GM23248 (cell line): ENCODE data around the gene DCANP1. TPM values are rescaled to one million over a fixed set of nuclear protein-coding genes. Genes with fewer than 3 reads are reported as not detected.

ENCODE experiments used
- DNase-seq: peaks from one replicate; pipeline ENCODE4 v3.0.0-alpha.2; 2015
- H2AFZ ChIP-seq: fragments of 200-600 bp; sonication (generic); 2 replicates; pipeline ENCODE4 v1.6.1; 2016; ENCODE audit warnings: antibody characterized with exemption
- H3F3A ChIP-seq: fragments of 200-600 bp; sonication (generic); 2 replicates; pipeline ENCODE4 v1.6.1; 2016; ENCODE audit warnings: mild to moderate bottlenecking, antibody characterized with exemption, mixed run types; ENCODE audit not compliant: insufficient read depth
- H3K27ac ChIP-seq: fragments of 200-600 bp; sonication (generic); 2 replicates; pipeline ENCODE4 v1.5.1; 2016; ENCODE audit warnings: mild to moderate bottlenecking
- H3K27me3 ChIP-seq: fragments of 200-600 bp; sonication (generic); replicated peaks from 2 replicates; pipeline ENCODE4 v1.6.1; 2016; ENCODE audit warnings: mild to moderate bottlenecking; ENCODE audit not compliant: insufficient read depth
- H3K36me3 ChIP-seq: fragments of 200-600 bp; sonication (generic); 2 replicates; pipeline ENCODE4 v1.6.1; 2016; ENCODE audit warnings: low read depth, mild to moderate bottlenecking
- H3K4me1 ChIP-seq: fragments of 200-600 bp; sonication (generic); 2 replicates; pipeline ENCODE4 v1.6.1; 2016; ENCODE audit warnings: mild to moderate bottlenecking; ENCODE audit not compliant: insufficient read depth
- H3K4me2 ChIP-seq: fragments of 200-600 bp; sonication (generic); one replicate; pipeline ENCODE4 v1.6.1; 2016; ENCODE audit warnings: mild to moderate bottlenecking; ENCODE audit not compliant: unreplicated experiment
- H3K4me3 ChIP-seq: fragments of 200-600 bp; sonication (generic); 2 replicates; pipeline ENCODE4 v1.5.1; 2016; ENCODE audit warnings: mild to moderate bottlenecking
- H3K79me2 ChIP-seq: fragments of 200-600 bp; sonication (generic); 2 replicates; pipeline ENCODE4 v1.6.1; 2016; ENCODE audit warnings: mild to moderate bottlenecking; ENCODE audit not compliant: insufficient read depth
- H3K9ac ChIP-seq: fragments of 200-600 bp; sonication (generic); 2 replicates; pipeline ENCODE4 v1.6.1; 2016; ENCODE audit warnings: mild to moderate bottlenecking
- H3K9me2 ChIP-seq: fragments of 200-600 bp; sonication (generic); 2 replicates; pipeline ENCODE4 v1.6.1; 2016; ENCODE audit warnings: mixed run types, mild to moderate bottlenecking, moderate library complexity; ENCODE audit not compliant: insufficient read depth
- H3K9me3 ChIP-seq: fragments of 200-600 bp; sonication (generic); one replicate; pipeline ENCODE4 v1.6.1; 2017; ENCODE audit warnings: low read depth
- H4K20me1 ChIP-seq: fragments of 200-600 bp; sonication (generic); 2 replicates; pipeline ENCODE4 v1.6.0; 2016; ENCODE audit not compliant: insufficient read depth
- EZH2 ChIP-seq: fragments of 200-600 bp; sonication (generic); IDR thresholded peaks from 2 replicates; pipeline ENCODE4 v1.6.1; 2018; ENCODE audit warnings: antibody characterized with exemption, mild to moderate bottlenecking; ENCODE audit not compliant: insufficient read depth, poor library complexity, severe bottlenecking
- EZH2phosphoT487 ChIP-seq: fragments of 200-600 bp; sonication (generic); IDR thresholded peaks from 2 replicates; pipeline ENCODE4 v1.6.1; 2018; ENCODE audit warnings: antibody characterized with exemption, moderate library complexity, mild to moderate bottlenecking, low read depth; ENCODE audit not compliant: insufficient read depth
- WGBS, 2 experiments: methylation state at CpG; one replicate each; pipeline ENCODE4 v1.1.6; 2015 to 2017; ENCODE audit warnings: low lambda C conversion rate in 2 of 2, low coverage in 1 of 2; ENCODE audit errors: missing lambda C conversion rate in 2 of 2; 5-methylcytosine and 5-hydroxymethylcytosine counted together
- in situ Hi-C: fragments of 300-500 bp; cut with MboI; formaldehyde crosslinking; loops from 2 replicates; pipeline ENCODE4 v1.15.0; 2020
- polyA plus RNA-seq: library from polyadenylated mRNA; unstranded; fragments of >200 nt; fragmentation: Nextera tagmentation; extraction: Ambion mirVana; gene quantifications from 2 replicates; pipeline ENCODE4 v1.2.1, GENCODE V29; 2016
- total RNA-seq: library from RNA; depleted of rRNA; stranded (reverse); fragments of >200 nt; shearing (Covaris generic); gene quantifications from 2 replicates; pipeline ENCODE4 v1.2.3, GENCODE V29; 2014

Gene DCANP1
- total and polyA plus RNA-seq, 2 experiments from 2014 or later, result not detected

DNA sequence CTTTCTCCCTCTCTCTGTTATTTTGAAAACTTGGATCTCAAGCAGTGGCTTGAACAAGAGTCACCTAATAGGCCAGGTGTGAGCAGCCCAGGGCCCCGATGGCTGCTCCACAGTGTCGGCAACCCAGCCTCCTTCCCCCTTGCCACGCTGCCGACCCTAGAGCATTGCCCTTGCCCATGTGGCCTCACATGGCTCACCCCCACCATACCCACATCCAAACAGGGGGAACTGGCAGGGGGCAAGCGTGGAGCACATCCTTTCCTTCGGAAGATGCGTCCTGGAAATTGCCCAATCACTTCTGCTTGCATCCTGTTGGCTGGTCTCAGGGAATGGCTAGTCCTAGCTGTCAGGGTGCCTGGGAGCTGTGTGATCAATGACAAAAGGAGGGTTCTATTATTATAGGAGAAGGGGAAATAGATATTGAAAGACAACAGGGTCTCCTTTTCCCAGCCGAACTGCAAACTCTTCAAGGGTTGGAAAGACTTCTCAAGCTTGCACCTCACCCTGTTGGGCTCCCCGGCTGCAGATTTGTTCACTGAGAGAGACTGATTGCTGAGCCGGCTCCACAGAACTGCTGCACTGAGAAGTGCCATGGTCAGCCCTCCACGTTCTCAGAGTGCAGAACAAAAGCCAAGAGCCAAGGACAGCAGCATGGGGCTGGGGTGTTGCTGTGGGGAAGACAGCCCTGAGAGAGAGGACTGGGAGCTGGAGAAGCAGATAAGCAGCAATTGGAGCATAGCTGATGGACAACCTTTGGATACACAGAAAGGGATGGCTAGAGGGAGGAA lies 13.3 kb upstream of the DCANP1 start:
- no peaks in the 10 kb centered on the region for H3K36me3 ChIP-seq
- no peak overlapping the region for H3K4me2 ChIP-seq
- H3K4me1 ChIP-seq, result peaks cover 18% of the 10 kb centered on the region
- peaks cover 12% of the 10 kb centered on the region for H3K27me3 ChIP-seq
- 72 to 73% methylated on average over 11 of the region's 11 CpGs for WGBS, 2 experiments
- no peak overlapping the region for H3K27ac ChIP-seq
- H4K20me1 ChIP-seq, result no peaks in the 10 kb centered on the region
- H3F3A ChIP-seq, result no peaks in the 10 kb centered on the region
- no peaks in the 10 kb centered on the region for H3K9me3 ChIP-seq
- no peak overlapping the region for H2AFZ ChIP-seq
- no peak overlapping the region for H3K9ac ChIP-seq
- TF ChIP-seq EZH2phosphoT487 (no peak), EZH2 (no peak)
- no peaks in the 10 kb centered on the region for H3K9me2 ChIP-seq
- H3K4me3 ChIP-seq, result no peak overlapping the region
- in situ Hi-C loops, result loop anchor here (10.0 kb wide), 1 partner anchor 354 kb away; no protein-coding TSS in a partner anchor
- H3K79me2 ChIP-seq, result no peaks in the 10 kb centered on the region
- DNase-seq, result no peak

DNA sequence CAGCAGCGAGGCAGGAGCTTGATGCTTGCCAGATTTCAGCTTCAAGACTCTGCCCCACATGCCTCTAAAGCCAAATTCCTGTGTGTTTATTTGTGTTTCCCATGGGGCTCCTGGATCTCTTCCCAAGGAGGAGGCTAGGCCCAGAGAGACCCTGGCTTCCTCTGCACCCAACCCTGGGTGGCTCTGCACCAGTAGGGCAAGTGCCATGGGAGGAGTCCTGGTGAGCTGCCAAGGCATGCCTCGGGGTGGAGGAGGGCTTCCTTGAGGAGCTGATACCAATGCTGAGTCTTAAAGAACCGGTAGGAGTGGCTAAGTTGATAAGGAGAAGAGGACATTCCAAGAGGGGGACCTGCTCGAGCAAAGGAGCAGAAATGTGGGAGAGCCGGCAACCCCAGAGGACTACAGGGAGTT lies 11.8 kb upstream of the DCANP1 start:
- DNase-seq, result peak; percentile 41
- H3K9ac ChIP-seq, result no peak overlapping the region
- no peaks in the 10 kb centered on the region for H3K9me3 ChIP-seq
- H3K36me3 ChIP-seq, result no peaks in the 10 kb centered on the region
- no peaks in the 10 kb centered on the region for H4K20me1 ChIP-seq
- 37 to 40% methylated on average over 5 of the region's 5 CpGs for WGBS, 2 experiments
- no peaks in the 10 kb centered on the region; the same call in 1 of the 2 replicates for H3K27me3 ChIP-seq
- in situ Hi-C loops, result no loop called here
- TF ChIP-seq EZH2 (no peak), EZH2phosphoT487 (no peak)
- H2AFZ ChIP-seq, result no peak overlapping the region
- H3K79me2 ChIP-seq, result no peaks in the 10 kb centered on the region
- no peaks in the 10 kb centered on the region for H3F3A ChIP-seq
- no peak overlapping the region for H3K27ac ChIP-seq
- H3K4me2 ChIP-seq, result peak overlapping the region; percentile 43
- H3K9me2 ChIP-seq, result no peaks in the 10 kb centered on the region
- peaks cover 18% of the 10 kb centered on the region for H3K4me1 ChIP-seq
- no peak overlapping the region for H3K4me3 ChIP-seq

DNA sequence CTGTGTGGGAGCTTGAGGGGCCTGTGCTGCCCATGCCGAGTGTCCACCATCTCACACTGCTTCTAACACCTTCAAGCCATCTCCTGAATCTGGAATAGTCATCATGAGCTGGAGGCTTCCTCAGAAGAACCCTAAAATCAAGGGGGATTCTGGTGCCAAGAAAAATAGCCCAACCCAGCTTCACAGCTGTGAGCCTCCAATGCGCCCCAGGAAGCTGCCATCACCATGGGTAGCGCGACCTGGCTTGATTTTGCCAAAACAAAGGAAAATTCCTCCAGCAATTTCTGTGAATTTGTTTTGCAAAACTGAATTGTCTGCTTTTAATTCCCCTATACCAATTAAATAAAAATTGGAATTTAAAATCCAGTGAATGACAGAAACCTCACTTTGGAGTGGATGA lies 11.2 kb upstream of the DCANP1 start:
- no peak for TF ChIP-seq EZH2phosphoT487
- no peak for TF ChIP-seq EZH2
- Histone ChIP-seq H3K27me3 (no peaks in the 10 kb centered on the region), H3K4me3 (no peak overlapping the region), H3K4me2 (no peak overlapping the region), H3K79me2 (no peaks in the 10 kb centered on the region), H2AFZ (no peak overlapping the region), H3F3A (no peaks in the 10 kb centered on the region), H3K9ac (no peak overlapping the region), H4K20me1 (no peaks in the 10 kb centered on the region), H3K4me1 (peaks cover 18% of the 10 kb centered on the region), H3K9me3 (no peaks in the 10 kb centered on the region), H3K36me3 (no peaks in the 10 kb centered on the region), H3K27ac (no peak overlapping the region), H3K9me2 (no peaks in the 10 kb centered on the region)
- in situ Hi-C loops, result no loop called here
- no peak for DNase-seq
- 98 to 99% methylated on average over 4 of the region's 4 CpGs for WGBS, 2 experiments

GRCh38 chr5:135457424-135458071 lies 10.4 kb upstream of the DCANP1 start:
- Histone ChIP-seq H3K79me2 (no peaks in the 10 kb centered on the region), H3K36me3 (no peaks in the 10 kb centered on the region), H3K4me2 (no peak overlapping the region), H3K27ac (no peak overlapping the region), H3K4me1 (peaks cover 18% of the 10 kb centered on the region), H3K9me2 (no peaks in the 10 kb centered on the region), H4K20me1 (no peaks in the 10 kb centered on the region), H3K27me3 (no peaks in the 10 kb centered on the region), H2AFZ (peak overlapping the region; percentile 36), H3K9me3 (no peaks in the 10 kb centered on the region), H3F3A (no peaks in the 10 kb centered on the region), H3K9ac (no peak overlapping the region), H3K4me3 (no peak overlapping the region)
- TF ChIP-seq EZH2 (no peak), EZH2phosphoT487 (no peak)
- in situ Hi-C loops, result no loop called here
- DNase-seq, result peak; percentile 74
- 30 to 33% methylated on average over 9 of the region's 9 CpGs for WGBS, 2 experiments
